GM12873 (cell line): Measurements from ENCODE around the gene MAP3K5.

Experiments used
- TF ChIP-seq, protein P1 (sequence below): IDR thresholded peaks from 2 replicates; pipeline ENCODE4 v1.5.1; 2012; ENCODE audit warnings: low read depth, mild to moderate bottlenecking, moderate library complexity, low read length, control low read depth; ENCODE audit not compliant: insufficient read depth; ENCODE audit errors: missing control alignments

MAP3K5 gene

GRCh38 chr6:136587527-136587926 is 204.8 kb downstream of the MAP3K5 start:
- TF ChIP-seq, protein P1, sequence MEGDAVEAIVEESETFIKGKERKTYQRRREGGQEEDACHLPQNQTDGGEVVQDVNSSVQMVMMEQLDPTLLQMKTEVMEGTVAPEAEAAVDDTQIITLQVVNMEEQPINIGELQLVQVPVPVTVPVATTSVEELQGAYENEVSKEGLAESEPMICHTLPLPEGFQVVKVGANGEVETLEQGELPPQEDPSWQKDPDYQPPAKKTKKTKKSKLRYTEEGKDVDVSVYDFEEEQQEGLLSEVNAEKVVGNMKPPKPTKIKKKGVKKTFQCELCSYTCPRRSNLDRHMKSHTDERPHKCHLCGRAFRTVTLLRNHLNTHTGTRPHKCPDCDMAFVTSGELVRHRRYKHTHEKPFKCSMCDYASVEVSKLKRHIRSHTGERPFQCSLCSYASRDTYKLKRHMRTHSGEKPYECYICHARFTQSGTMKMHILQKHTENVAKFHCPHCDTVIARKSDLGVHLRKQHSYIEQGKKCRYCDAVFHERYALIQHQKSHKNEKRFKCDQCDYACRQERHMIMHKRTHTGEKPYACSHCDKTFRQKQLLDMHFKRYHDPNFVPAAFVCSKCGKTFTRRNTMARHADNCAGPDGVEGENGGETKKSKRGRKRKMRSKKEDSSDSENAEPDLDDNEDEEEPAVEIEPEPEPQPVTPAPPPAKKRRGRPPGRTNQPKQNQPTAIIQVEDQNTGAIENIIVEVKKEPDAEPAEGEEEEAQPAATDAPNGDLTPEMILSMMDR: no peak

DNA sequence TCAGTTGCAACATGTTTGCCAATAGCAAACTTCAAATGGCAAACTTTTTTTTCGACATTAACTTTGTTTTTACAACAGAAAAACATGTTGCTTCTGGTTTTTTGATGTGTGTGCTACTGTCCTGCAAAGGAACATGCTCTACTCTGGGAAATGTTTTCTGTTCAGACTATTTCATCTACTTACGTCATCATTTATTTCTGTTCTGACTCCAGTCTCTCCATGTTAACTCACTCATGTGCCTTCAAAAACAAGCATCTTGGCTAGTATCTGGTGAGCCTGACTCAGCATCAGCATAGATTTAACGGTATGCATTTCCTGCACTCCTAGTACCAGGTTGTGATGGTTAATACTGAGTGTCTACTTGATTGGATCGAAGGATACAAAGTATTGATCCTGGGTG is 206.0 kb downstream of the MAP3K5 start:
- TF ChIP-seq, protein P1: no peak

DNA sequence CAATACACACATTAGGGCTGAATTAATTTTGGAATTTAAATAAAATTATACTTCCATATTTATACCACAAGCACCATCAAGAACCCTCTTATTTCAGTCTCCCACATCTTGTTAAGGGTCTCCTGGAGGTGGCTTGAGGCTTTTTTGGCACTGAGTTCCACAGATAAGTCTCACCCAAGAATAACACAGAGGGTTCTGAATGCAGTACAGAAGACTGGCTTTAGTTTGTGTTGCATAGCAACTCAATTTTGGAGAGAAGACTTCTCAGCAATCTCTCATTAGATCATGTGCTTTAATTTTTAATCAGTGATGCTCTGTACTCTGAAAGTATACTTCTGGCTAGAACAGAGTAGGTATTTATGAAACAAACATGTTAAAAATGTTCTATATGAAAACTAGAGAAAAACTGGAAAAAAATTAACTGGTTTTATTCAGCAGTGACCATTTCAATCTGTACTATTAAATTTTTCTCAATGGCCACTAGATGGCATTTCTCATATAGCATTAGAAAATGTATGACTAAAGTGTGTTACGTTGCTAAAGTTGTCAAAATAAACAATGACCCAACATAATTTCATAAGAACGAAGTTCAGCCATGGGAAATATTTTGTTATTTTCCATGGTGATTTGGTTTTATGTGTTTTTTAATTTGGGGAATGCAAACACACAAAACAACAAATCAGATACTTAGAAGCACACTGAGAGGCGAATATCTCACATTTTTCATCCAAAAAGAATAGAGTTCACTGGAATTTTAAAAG is 209.4 kb downstream of the MAP3K5 start:
- TF ChIP-seq, protein P1: peak; percentile 36

- TF ChIP-seq, protein P1: no peak
Measured at GRCh38 chr6:136579800-136580199, 212.5 kb downstream of the MAP3K5 start.

DNA sequence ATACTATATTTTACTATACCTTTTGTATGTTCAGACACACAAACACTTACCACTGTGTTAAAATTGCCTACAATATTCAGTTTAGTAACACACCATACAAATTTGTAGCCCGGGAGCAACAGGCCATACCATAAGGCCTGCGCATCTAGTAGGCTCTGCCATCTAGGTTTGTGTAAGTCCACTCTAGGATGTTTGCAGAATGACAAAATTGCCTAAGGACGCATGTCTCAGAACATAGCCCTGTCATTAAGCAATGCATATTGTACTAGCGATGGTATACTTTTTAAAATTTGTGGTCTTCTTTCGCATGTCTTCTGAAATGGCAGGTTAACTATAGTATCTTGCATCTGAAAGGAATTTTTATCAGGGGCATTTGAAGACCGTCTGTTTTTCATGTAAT is 215.5 kb downstream of the MAP3K5 start:
- TF ChIP-seq, protein P1: no peak

DNA sequence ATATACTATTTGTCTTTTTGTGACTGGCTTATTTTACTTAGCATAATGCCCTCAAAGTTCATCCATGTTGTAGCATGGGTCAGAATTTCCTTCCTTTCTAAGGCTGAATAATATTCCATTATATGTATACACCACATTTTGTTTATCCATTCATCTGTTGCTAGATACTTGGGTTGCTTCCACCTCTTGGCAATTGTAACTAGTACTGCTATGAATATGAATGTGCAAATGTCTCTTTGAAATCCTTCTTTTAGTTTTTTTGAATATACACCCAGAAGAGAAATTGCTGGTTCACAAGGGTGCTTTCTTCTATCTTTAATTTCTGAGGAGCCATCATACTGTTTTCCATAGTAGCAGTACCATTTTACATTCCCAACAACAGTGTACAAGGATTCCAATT is 220.8 kb downstream of the MAP3K5 start:
- TF ChIP-seq, protein P1: no peak

DNA sequence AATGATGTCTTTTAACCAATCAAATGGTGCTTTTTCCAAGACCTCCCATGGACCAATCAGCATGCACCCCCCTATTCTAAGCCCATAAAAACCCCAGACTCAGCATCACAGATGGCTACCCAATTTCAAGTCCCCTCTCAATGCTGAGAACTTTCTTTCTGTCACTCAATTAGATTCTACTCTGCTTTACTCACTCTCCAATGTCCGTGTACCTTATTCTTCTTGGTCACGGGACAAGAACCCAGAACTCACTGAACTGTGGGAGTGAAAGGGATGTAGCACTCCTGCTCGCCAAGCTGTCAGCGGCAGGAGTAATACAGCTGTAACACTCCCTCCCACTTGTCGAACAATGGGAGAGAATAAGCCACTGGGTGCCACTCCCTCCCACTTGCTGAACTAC is 221.2 kb downstream of the MAP3K5 start:
- TF ChIP-seq, protein P1: no peak

GRCh38 chr6:136568129-136568528 is 224.1 kb downstream of the MAP3K5 start:
- TF ChIP-seq, protein P1: no peak
